GM18870 (cell line): ENCODE data around the gene CREBBP.

Experiments used
- ATAC-seq: cut with Tn5 transposase; IDR thresholded peaks from one replicate; pipeline ENCODE4 v1.9.1; 2021; ENCODE audit warnings: moderate library complexity; ENCODE audit not compliant: unreplicated experiment

Gene CREBBP

GRCh38 chr16:3769942-3770341 lies 110.6 kb downstream of the CREBBP start:
- no peak for ATAC-seq

- ATAC-seq = no peak
These were observed 111.5 kb downstream of the CREBBP start for GRCh38 chr16:3769013-3769412.

GRCh38 chr16:3767333-3767986 lies 113.1 kb downstream of the CREBBP start:
- no peak for ATAC-seq

- no peak for ATAC-seq
These were observed 114.3 kb downstream of the CREBBP start for GRCh38 chr16:3766177-3766576.

- ATAC-seq = no peak
These were observed 116.1 kb downstream of the CREBBP start for GRCh38 chr16:3764409-3764808.

- no peak for ATAC-seq
These were observed 118.3 kb downstream of the CREBBP start for GRCh38 chr16:3762107-3762750.

- no peak for ATAC-seq
These were observed 119.0 kb downstream of the CREBBP start for GRCh38 chr16:3761375-3762106.

GRCh38 chr16:3760518-3760917 lies 120.0 kb downstream of the CREBBP start:
- ATAC-seq = no peak

- ATAC-seq = no peak
These were observed 120.8 kb downstream of the CREBBP start for GRCh38 chr16:3759736-3760135.

GRCh38 chr16:3756113-3756512 lies 124.4 kb downstream of the CREBBP start:
- ATAC-seq = no peak

GRCh38 chr16:3755249-3755648 lies 125.3 kb downstream of the CREBBP start:
- ATAC-seq = no peak

- ATAC-seq = no peak
These were observed 125.7 kb downstream of the CREBBP start for GRCh38 chr16:3754772-3755171.

GRCh38 chr16:3754081-3754703 lies 126.3 kb downstream of the CREBBP start:
- ATAC-seq = no peak

- no peak for ATAC-seq
These were observed 127.5 kb downstream of the CREBBP start for GRCh38 chr16:3752984-3753383.

GRCh38 chr16:3751878-3752277 lies 128.6 kb downstream of the CREBBP start:
- no peak for ATAC-seq

- ATAC-seq = no peak
These were observed 132.2 kb downstream of the CREBBP start for GRCh38 chr16:3748307-3748706.

GRCh38 chr16:3745751-3746355 lies 134.7 kb downstream of the CREBBP start:
- no peak for ATAC-seq

- no peak for ATAC-seq
These were observed 136.5 kb downstream of the CREBBP start for GRCh38 chr16:3744018-3744417.

GRCh38 chr16:3740934-3741333 lies 139.6 kb downstream of the CREBBP start:
- ATAC-seq = no peak

GRCh38 chr16:3740186-3740585 lies 140.3 kb downstream of the CREBBP start:
- ATAC-seq = no peak

- ATAC-seq = no peak
These were observed 140.9 kb downstream of the CREBBP start for GRCh38 chr16:3739636-3740035.
